ENCODE results near the gene CBX8.
"Not testable (repeated sequence)": the region's sequence is repeated elsewhere in the genome, so short reads cannot be mapped to it uniquely, and the experiment has no call there.

Gene CBX8

GRCh38 chr17:79779084-79779529, 17.8 kb downstream of the CBX8 start:
- DNase-seq (ENCODE audit: low read depth, low spot score): no peak

DNA sequence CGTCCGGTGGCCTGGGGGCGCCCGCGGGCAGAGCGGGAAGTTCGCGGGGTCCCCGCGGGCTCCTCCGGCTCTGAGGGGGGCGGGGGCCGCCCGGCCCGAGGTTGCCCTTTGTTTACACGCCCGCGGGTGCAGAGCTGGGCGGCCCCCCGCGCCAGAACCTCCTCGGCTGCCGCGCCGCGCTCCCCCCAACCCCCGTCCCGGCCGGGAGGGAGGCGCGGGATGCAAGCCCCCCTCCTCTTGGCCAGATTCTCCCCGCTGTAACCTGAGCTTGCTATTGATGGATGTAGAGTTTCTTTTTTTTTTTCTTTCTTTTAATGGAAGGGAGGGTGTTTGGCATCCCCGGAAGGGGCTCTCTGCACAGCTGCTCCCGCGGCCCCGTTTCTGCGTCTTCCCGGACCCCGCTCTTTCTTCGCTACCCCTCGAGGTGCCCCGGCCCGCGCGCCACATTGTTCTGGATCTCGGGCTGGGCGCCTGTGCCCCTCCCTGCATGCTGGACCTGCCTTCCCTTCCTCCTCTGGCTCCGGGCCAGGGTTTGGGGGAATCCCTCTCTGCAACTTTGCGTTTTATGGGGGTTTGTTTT, 18.3 kb downstream of the CBX8 start:
- no peak for DNase-seq (ENCODE audit: low read depth, low spot score)

DNA sequence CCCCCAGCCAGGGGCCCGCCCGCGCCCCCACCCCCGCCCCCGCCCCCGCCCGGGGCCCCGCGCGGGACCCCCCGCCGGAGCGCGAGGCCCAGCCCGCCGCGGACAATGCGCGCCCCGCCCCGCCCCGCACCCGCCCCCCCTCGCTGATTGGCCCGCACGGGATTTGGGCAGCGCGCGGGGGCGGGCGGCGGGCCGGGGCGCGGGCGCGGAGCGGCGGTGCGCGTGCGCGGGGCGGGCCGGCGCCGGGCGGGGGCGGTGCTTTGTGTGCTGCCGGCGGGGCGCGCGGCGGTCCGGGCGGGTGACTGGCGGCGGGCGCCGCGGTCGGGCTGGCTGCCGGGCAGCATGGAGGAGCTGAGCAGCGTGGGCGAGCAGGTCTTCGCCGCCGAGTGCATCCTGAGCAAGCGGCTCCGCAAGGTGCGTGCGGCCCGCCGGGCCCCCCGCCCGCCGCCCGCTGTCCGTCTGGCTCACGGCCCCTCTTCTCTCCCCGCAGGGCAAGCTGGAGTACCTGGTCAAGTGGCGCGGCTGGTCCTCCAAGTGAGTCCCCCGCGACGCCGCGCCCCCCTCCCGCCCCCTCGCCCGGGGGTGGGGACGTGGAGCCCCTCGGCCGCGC, 18.9 kb downstream of the CBX8 start, which contains the start of gene CBX2:
Gene CBX2, plus strand, starts transcription at position 255 of the 610 bp plus-strand sequence. Its CDS starts 88 bp downstream, at position 343.
- no peak for DNase-seq (ENCODE audit: low read depth, low spot score)

DNA sequence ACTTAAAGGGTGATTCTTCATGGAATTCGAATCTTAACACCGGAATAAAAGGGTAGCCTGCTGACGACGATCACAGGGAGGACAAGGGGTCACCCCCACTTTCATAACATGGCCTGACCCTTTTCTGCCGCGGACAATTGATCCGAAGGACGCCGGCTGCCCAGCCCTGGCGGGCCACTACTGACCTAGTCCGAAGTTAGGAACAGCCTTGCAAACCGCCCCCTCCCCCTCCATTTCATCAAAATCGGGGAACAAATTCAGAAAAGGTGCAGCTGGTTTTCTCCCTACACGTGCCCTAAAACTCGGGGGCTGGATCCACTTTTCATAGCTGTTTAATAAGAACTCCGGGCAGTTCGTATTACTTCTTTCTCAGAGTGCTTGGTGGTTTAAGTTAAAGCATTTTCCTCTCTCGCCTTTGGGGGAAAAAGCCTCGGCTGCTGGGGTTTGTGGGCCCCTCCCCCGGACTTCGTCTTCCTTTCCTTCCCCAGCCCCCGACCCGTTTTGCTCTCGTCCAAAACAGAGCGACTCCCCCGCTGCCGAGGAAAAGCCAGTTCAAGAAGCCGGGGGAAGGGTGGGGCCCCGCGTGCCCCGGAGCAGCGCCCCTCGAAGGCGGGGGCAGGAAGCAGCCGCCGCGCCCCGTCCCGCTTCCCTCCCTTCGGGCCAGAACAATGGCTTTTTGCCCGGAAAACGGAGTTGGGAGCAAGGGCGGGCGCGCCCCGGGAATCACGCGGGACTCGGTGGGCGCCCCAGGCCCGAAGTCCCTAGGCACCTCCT, 19.6 kb downstream of the CBX8 start:
- DNase-seq (ENCODE audit: low read depth, low spot score): no peak

GRCh38 chr17:79776376-79777119, 20.3 kb downstream of the CBX8 start:
- no peak for DNase-seq (ENCODE audit: low read depth, low spot score)

- DNase-seq (ENCODE audit: low read depth, low spot score): no peak
Observed at GRCh38 chr17:79775632-79776031, 21.2 kb downstream of the CBX8 start.

DNA sequence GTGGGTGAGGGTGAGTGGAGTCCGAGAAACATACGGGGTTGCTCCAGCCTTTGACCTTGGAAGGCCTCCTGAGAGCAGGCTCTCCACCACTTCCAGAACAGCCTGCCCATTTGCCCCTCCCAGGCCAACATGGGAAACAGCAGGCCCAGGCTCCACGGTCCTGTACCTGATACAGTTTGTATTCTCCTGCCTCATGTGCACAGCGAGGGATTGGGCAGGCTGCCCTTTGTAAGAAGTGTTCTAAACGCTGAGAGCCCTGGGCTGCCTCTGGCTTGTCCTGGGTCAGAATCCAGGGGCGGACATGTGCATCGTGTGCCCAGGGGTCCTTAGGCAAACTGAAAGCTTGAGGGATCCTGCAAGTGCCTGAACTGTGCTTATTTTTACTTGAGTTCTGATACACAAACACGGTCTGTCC, 22.3 kb downstream of the CBX8 start:
- no peak for DNase-seq (ENCODE audit: low read depth, low spot score)

- DNase-seq (ENCODE audit: low read depth, low spot score): not testable (repeated sequence)
Observed at GRCh38 chr17:79772726-79773125, 24.2 kb downstream of the CBX8 start.

DNA sequence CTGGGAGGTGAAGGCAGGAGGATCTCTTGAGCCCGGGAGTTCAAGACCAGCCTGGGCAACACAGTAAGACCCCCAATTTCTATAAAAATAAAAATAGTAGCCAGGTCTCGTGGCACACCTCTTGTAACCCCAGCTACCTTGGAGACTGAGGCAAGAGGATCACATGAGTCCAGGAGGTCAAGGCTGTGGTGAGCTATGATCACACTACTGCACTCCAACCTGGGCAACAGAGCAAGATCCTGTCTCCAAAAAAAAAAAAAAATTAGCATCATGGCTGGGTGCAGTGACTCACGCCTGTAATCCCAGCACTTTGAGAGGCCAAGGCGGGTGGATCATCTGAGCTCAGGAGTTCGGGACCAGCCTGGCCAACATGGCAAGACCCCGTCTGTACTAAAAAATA, 25.6 kb downstream of the CBX8 start:
- no peak for DNase-seq (ENCODE audit: low read depth, low spot score)

- DNase-seq (ENCODE audit: low read depth, low spot score): no peak
Observed at GRCh38 chr17:79769570-79770506, 27.0 kb downstream of the CBX8 start.

GRCh38 chr17:79765708-79766107, 31.2 kb downstream of the CBX8 start:
- DNase-seq (ENCODE audit: low read depth, low spot score): no peak

GRCh38 chr17:79761894-79762589, 34.8 kb downstream of the CBX8 start:
- no peak for DNase-seq (ENCODE audit: low read depth, low spot score)

DNA sequence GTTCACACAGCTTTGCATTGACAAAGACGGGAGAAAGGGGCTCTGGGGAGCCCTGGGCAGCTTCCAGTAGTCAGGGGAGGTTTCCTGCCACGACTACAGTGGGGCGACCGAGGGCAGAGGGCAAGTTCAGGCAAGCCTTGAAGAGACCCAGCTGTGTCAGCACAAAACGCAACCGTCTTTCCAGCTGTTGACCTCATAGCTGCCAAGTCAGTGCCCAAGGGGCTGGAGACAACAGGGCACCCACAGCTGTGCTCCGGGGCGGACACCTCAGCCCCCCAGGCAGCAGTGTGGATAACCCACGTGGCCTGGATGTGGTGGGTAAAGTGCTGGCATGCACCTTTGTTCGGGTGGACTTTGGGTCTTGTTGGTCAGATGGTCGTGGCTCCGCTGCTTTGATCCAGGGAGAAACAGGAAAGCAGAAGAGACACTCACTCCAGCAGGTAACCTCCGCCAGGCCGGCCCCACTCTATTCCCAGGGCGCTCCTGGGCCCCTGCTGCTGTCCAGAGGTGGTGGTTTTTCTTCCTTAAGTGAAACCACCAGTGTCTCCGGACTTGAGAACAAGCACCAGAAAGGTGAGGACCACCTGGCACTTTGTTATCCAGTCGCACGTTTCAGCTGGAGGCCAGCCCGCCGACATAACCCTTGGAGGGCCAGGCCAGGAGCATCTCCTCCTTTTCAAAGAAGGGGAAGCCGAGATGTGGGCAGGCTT, 36.5 kb downstream of the CBX8 start:
- no peak for DNase-seq (ENCODE audit: low read depth, low spot score)

DNA sequence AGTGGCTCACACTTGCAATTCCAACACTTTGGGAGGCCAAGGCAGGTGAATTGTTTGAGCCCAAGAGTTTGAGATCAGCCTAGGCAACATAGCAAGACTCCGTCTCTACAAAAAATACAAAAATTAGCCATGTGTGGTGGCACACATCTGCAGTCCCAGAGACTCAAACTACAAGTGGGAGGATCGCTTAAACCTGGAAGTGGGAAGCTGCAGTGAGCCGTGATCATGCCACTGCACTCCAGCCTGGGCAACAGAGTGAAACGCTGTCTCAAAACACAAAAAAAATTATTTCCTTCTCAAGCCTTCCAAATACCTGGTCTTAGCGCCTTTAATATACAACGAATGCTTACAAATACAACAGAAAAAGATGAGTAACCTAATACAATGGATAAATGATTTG, 38.6 kb downstream of the CBX8 start:
- DNase-seq (ENCODE audit: low read depth, low spot score): no peak

DNA sequence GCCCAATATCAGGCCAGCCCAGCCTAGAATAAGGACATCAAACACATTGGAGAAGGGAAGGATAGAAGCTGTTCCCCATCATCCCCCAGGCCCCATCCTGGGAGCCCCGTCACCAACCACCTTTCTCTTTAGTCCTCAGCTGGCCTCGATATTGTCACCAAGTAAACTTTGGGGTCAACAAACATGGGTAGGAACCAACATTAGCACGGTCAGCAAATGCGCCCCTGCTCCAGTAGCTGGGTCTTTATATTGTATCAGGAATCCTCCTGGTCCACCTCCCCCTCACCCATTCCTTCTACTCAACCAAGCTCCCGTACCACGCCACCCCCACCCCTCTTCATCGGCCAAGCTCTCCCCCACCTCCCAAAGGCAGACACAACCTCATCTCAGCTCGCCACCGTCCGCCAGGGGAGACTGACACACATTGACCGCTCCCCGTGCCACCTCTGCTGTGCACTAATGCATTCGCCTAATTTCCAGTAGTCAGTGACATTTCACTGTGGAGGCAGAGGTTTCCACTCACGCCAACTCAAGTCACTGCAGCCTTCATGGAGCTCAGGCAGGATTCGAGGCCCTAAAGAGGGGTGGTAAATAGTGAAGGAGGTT, 39.6 kb downstream of the CBX8 start:
- no peak for DNase-seq (ENCODE audit: low read depth, low spot score)

GRCh38 chr17:79755591-79755990, 41.3 kb downstream of the CBX8 start:
- no peak for DNase-seq (ENCODE audit: low read depth, low spot score)

GRCh38 chr17:79754903-79755302, 42.0 kb downstream of the CBX8 start:
- DNase-seq (ENCODE audit: low read depth, low spot score): not testable (repeated sequence)

GRCh38 chr17:79754370-79754769, 42.5 kb downstream of the CBX8 start:
- DNase-seq (ENCODE audit: low read depth, low spot score): no peak

DNA sequence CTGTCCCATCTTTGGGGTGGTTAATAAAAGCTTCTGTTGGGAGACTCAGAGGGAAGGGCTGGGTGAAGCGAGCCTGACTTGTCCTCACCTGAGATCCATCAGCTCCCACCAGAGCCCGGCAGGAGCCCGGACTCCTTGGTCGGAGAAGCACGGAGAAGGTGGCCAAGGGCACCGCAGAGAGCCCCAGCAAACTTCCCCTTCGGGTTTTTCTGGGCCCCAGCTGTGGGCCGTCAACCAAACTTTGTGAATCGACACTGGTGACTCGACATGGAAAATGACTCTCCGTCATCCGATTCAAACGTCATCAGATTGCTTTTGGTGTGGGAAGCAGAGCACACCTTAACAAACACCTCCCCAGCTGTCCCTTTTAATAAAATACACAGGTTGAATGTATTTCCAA, 44.7 kb downstream of the CBX8 start:
- DNase-seq (ENCODE audit: low read depth, low spot score): no peak
